ENCODE measurements around the gene MED12L. TPM values are rescaled to one million over a fixed set of nuclear protein-coding genes. Genes with fewer than 3 reads are reported as not detected.
"Not testable (repeated sequence)": the region's sequence is repeated elsewhere in the genome, so short reads cannot be mapped to it uniquely, and the experiment has no call there.

Gene MED12L
- total RNA-seq, 1 experiment from 2014 or later: 3.0 TPM

DNA sequence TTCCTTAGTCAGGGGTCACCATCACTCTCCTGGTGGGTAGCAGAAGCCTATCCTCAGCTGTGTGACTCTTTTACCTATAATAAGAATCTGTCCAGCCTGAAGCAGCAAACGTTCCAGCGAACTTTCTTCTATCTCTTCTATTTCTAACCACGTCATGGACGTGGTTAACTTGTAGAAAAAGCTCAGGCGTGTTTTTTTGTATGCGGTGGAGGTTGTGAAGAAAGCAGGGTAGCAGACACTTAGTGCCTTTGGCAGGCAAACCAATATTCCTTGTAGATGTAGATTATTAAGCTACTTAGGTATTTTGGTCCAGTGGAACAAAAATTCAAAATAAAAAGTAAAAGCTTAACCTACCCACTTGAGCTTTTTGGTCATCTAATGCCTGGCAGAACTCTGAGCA is 149.4 kb downstream of the MED12L start:
- Histone ChIP-seq H3K4me2 (no peak overlapping the region), H3K9me2 (ENCODE audit: insufficient read depth) (no peaks in the 10 kb centered on the region), H3K9me3 (ENCODE audit: insufficient read depth, low read depth) (no peaks in the 10 kb centered on the region), H4K20me1 (ENCODE audit: insufficient read depth) (no peaks in the 10 kb centered on the region), H3K79me2 (ENCODE audit: low read depth) (no peaks in the 10 kb centered on the region), H3K27me3 (ENCODE audit: insufficient read depth, low read depth) (no peaks in the 10 kb centered on the region), H3K36me3 (ENCODE audit: low read depth) (no peaks in the 10 kb centered on the region), H3K27ac (no peak overlapping the region), H2AFZ (no peak overlapping the region), H3K4me1 (replicated peaks; ENCODE audit: insufficient read depth) (no peaks in the 10 kb centered on the region), H3K4me3 (no peak overlapping the region), H3F3A (ENCODE audit: insufficient read depth, low read depth) (no peaks in the 10 kb centered on the region)
- DNase-seq: no peak
- CTCF ChIA-PET: interaction anchor here (0.5 to 0.6 kb wide), 2 partner anchors 23 to 1740 kb away, joined by 4 to 5 read pairs; no protein-coding TSS in a partner anchor
- TF ChIP-seq, protein P1, sequence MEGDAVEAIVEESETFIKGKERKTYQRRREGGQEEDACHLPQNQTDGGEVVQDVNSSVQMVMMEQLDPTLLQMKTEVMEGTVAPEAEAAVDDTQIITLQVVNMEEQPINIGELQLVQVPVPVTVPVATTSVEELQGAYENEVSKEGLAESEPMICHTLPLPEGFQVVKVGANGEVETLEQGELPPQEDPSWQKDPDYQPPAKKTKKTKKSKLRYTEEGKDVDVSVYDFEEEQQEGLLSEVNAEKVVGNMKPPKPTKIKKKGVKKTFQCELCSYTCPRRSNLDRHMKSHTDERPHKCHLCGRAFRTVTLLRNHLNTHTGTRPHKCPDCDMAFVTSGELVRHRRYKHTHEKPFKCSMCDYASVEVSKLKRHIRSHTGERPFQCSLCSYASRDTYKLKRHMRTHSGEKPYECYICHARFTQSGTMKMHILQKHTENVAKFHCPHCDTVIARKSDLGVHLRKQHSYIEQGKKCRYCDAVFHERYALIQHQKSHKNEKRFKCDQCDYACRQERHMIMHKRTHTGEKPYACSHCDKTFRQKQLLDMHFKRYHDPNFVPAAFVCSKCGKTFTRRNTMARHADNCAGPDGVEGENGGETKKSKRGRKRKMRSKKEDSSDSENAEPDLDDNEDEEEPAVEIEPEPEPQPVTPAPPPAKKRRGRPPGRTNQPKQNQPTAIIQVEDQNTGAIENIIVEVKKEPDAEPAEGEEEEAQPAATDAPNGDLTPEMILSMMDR (conservative IDR thresholded peaks at IDR 0.05): no peak
- no peak for TF ChIP-seq EZH2 (IDR thresholded peaks at IDR 0.05; ENCODE audit: low read depth)
- intact Hi-C loops (cut with micrococcal nuclease; ENCODE audit: unreplicated experiment): no loop called here
- POLR2A ChIA-PET (ENCODE audit: unreplicated experiment): interaction anchor here (0.7 kb wide), 1 partner anchor 547 kb away, joined by 3 read pairs; no protein-coding TSS in a partner anchor
- no TSS peak for BruUV-seq (replicated peaks)

DNA sequence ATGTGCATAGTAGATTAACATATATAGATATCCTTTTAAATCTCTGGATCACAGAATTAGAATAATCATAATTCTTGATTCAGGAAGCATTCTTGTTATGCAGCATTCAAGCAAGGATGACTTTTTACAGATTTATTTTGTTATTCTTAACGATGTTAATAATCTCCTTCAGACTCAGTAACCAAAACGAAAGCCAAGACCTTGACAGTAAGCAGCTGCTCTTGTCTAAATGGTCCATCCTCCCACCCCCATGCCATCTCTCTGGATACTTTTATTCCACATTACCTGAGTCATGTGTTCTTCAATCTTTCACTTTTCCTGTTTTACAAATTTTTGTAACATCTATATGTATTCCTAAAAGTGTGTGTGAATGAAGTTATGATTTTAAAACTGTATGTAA is 150.9 kb downstream of the MED12L start:
- no peaks in the 10 kb centered on the region for H3K36me3 ChIP-seq (ENCODE audit: low read depth)
- no TSS peak for BruUV-seq (replicated peaks)
- H3K4me1 ChIP-seq (replicated peaks; ENCODE audit: insufficient read depth): no peaks in the 10 kb centered on the region
- no peak for DNase-seq
- TF ChIP-seq, protein P1 (conservative IDR thresholded peaks at IDR 0.05): no peak
- no peak for TF ChIP-seq EZH2 (IDR thresholded peaks at IDR 0.05; ENCODE audit: low read depth)
- H3K9me2 ChIP-seq (ENCODE audit: insufficient read depth): no peaks in the 10 kb centered on the region
- ChIA-PET CTCF (no interaction called here), POLR2A (ENCODE audit: unreplicated experiment) (no interaction called here)
- no peaks in the 10 kb centered on the region for H3K79me2 ChIP-seq (ENCODE audit: low read depth)
- H2AFZ ChIP-seq: no peak overlapping the region
- no peaks in the 10 kb centered on the region for H3K27me3 ChIP-seq (ENCODE audit: insufficient read depth, low read depth)
- no peaks in the 10 kb centered on the region for H4K20me1 ChIP-seq (ENCODE audit: insufficient read depth)
- H3K9me3 ChIP-seq (ENCODE audit: insufficient read depth, low read depth): no peaks in the 10 kb centered on the region
- H3K4me3 ChIP-seq: no peak overlapping the region
- H3K4me2 ChIP-seq: no peak overlapping the region
- no peaks in the 10 kb centered on the region for H3F3A ChIP-seq (ENCODE audit: insufficient read depth, low read depth)
- intact Hi-C loops (cut with micrococcal nuclease; ENCODE audit: unreplicated experiment): no loop called here
- H3K27ac ChIP-seq: no peak overlapping the region

DNA sequence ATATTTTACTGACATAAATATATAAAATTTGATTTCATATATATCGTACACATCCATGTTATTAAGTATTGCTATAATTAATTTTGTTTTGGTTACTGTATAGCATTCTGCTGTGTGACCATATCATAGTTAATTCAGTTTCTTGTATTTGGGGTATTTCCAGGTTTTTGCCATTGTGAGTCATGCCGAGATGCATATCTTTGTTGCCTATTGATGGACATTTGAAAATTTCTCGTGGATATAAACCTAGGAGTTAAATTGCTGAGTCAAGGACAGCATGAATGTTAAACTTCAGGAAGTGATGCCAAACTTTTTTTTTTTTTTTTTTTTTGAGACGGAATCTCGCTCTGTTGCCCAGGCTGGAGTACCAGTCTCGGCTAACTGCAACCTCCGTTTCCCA is 151.3 kb downstream of the MED12L start:
- H3F3A ChIP-seq (ENCODE audit: insufficient read depth, low read depth): no peaks in the 10 kb centered on the region
- no peaks in the 10 kb centered on the region for H3K9me2 ChIP-seq (ENCODE audit: insufficient read depth)
- POLR2A ChIA-PET (ENCODE audit: unreplicated experiment): no interaction called here
- no peak overlapping the region for H2AFZ ChIP-seq
- H3K4me2 ChIP-seq: no peak overlapping the region
- CTCF ChIA-PET: no interaction called here
- no peak overlapping the region for H3K4me3 ChIP-seq
- TF ChIP-seq EZH2 (IDR thresholded peaks at IDR 0.05; ENCODE audit: low read depth): no peak
- TF ChIP-seq, protein P1 (conservative IDR thresholded peaks at IDR 0.05): no peak
- no TSS peak for BruUV-seq (replicated peaks)
- no peaks in the 10 kb centered on the region for H3K36me3 ChIP-seq (ENCODE audit: low read depth)
- DNase-seq: no peak
- H3K9me3 ChIP-seq (ENCODE audit: insufficient read depth, low read depth): no peaks in the 10 kb centered on the region
- H3K4me1 ChIP-seq (replicated peaks; ENCODE audit: insufficient read depth): no peaks in the 10 kb centered on the region
- H3K27ac ChIP-seq: no peak overlapping the region
- no peaks in the 10 kb centered on the region for H4K20me1 ChIP-seq (ENCODE audit: insufficient read depth)
- no peaks in the 10 kb centered on the region for H3K79me2 ChIP-seq (ENCODE audit: low read depth)
- H3K27me3 ChIP-seq (ENCODE audit: insufficient read depth, low read depth): no peaks in the 10 kb centered on the region
- intact Hi-C loops (cut with micrococcal nuclease; ENCODE audit: unreplicated experiment): no loop called here

DNA sequence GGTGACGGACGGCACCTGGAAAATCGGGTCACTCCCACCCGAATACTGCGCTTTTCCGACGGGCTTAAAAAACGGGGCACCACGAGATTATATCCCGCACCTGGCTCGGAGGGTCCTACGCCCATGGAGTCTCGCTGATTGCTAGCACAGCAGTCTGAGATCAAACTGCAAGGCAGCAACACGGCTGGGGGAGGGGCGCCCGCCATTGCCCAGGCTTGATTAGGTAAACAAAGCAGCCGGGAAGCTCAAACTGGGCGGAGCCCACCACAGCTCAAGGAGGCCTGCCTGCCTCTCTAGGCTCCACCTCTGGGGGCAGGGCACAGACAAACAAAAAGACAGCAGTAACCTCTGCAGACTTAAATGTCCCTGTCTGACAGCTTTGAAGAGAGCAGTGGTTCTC is 156.5 kb downstream of the MED12L start:
- H3K4me2 ChIP-seq; H3F3A ChIP-seq (ENCODE audit: insufficient read depth, low read depth); H4K20me1 ChIP-seq (ENCODE audit: insufficient read depth); DNase-seq; H2AFZ ChIP-seq; intact Hi-C loops (cut with micrococcal nuclease; ENCODE audit: unreplicated experiment); H3K9me2 ChIP-seq (ENCODE audit: insufficient read depth); H3K79me2 ChIP-seq (ENCODE audit: low read depth); H3K27ac ChIP-seq; POLR2A ChIA-PET (ENCODE audit: unreplicated experiment); H3K36me3 ChIP-seq (ENCODE audit: low read depth); CTCF ChIA-PET; BruUV-seq (replicated peaks); H3K9me3 ChIP-seq (ENCODE audit: insufficient read depth, low read depth); H3K27me3 ChIP-seq (ENCODE audit: insufficient read depth, low read depth); H3K4me1 ChIP-seq (replicated peaks; ENCODE audit: insufficient read depth); H3K4me3 ChIP-seq: not testable (repeated sequence)
